Hippocampal formation (tissue), 2 donors: Measurements from ENCODE around the gene NXPH1.
A peak's percentile ranks its signal among the peaks of the same experiment; 100 is the strongest.
"Not testable (repeated sequence)": the region's sequence is repeated elsewhere in the genome, so short reads cannot be mapped to it uniquely, and the experiment has no call there.

Experiments used
- DNase-seq, 2 donors: peaks; one replicate each; lab custom pipeline; 2025; lab: John Stamatoyannopoulos, UW

NXPH1 gene

DNA sequence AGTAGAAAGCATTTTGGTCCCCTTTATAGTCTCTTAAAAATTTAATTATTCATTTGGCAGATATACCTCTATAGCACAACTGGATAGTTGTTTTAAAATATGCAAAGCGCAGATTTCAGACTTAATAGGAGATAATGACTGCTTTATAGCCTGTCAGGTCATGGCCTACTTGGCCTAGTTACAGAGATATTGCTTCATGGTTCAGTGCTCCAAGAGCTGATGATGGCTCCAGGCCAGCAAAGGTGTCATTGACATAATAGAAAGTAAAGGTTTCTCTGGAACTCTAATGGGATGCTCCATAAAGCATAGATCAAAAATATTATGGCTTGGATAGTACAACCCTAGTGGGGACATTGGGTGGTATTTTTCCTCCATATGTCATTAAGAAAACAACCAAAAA, 285.7 kb downstream of the NXPH1 start:
- no peak for DNase-seq

DNA sequence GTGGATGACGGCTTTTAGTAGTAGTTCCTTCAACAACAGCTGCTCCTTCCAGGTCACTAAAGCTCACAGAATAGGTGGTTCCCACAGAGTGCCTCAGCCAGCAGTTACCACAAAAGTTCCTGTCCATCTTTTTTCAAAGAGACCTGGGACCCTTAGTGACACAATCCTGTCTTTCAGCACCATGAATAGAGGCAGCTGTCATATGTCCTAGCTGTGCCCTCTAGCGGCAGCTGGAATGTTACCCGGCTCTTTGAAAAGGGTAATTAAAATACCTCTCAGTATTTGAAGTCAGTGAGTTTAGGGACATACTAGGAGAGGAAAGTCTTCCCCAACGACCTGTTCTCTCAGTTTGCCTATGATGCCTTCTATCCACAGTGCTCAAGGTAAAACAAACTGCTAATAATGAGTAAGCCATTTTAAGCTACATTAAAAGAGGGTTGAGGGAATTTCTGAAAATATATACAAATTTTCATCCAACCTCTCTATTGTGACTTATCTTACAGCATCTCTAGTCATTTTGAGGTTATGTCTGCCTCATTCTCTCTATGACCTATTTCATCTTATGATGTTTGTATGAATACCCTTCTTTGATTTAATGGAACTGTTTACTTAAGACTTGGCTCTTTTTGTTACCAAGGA, 290.8 kb downstream of the NXPH1 start:
- peak; percentile 12 to 43 for DNase-seq

DNA sequence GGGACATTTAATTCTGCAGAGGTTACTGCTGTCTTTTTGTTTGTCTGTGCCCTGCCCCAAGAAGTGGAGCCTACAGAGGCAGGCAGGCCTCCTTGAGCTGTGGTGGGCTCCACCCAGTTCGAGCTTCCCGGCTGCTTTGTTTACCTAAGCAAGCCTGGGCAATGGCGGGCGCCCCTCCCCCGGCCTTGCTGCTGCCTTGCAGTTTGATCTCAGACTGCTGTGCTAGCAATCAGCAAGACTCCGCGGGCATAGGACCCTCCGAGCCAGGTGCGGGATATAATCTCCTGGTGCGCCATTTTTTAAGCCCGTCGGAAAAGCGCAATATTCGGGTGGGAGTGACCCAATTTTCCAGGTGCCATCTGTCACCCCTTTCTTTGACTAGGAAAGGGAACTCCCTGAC, 298.3 kb downstream of the NXPH1 start:
- not testable (repeated sequence) for DNase-seq

DNA sequence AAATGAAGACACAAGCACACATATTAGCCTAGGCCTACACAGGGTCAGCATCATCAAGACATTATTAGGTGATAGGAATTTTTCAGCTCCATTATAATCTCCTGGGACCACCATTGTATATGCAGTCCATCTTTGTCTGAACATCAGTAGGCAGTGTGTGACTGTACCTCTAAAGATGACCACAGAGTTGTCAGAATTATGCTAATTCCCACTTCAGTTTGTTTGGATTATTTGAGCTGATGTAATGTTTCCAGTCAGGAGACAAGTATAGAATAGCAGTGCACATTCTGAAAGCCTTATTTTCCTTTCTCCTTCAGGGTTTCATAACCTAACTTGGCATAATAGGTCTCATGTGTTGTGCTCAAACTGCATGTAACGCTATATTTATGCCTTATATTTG, 306.4 kb downstream of the NXPH1 start:
- DNase-seq, result no peak

DNA sequence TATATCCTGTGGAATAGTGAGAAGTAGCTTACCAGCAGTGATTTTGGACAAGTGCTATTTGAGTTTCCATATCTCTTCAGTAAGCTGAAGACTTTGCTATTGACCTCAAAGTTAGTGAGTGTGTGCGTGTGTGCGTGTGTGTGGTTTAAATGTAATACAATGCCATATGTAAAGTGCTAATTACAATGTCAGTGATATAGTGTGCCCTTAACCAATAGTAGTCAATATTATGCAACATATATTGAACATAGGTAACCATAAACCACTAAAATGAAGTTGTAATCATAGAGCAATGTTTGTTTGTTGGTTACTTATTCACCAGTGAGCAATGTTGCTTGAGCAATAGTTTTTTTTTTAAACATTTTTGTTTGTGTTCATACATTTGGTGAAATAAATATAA, 309.4 kb downstream of the NXPH1 start:
- no peak for DNase-seq

DNA sequence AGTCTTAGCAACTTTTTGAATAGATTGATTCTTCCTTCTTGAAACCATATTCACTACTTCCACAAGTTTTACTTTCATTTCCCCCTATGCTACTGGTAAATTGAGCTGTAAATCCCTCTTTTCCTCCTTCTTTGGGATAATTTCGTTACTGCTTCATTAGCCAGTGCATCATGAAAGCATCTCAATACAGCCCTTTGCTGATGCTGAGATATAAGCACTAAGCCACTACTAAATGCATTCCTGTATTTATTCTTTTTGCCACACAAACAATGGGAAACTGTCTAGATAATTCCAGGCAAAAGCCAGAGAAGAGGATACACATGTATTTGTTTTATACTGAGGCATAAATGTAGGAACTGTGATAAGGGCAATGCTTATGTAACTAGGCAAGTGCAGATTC, 313.9 kb downstream of the NXPH1 start:
- DNase-seq, result no peak

DNA sequence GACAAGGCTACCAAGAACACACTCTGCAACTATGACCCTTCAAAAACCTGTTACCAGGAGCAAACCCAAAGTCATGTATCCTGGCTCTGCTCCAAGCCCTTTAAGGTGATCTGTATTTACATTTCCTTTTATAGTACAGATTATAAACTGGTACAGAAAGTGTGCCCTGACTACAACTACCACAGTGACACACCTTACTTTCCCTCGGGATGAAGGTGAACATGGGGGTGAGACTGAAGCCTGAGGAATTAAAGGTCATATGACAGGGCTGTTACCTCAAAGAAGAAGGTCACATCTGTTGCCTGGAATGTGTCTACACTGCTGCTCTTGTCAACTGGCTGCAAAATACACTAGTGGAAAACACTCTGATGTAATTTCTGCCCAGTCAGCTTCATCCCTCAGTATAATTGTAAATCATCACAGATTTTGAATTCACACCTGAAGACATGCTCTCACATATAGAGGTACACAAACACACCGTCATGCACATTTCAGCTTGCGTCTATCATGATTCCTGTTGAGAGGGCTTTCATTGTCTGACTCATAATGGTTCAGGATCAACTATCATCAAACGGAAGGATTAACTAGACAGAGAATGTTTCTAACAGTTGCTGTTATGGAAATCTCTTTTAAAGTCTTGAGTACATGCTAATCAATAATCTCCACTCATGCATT, 318.3 kb downstream of the NXPH1 start:
- no peak for DNase-seq

DNA sequence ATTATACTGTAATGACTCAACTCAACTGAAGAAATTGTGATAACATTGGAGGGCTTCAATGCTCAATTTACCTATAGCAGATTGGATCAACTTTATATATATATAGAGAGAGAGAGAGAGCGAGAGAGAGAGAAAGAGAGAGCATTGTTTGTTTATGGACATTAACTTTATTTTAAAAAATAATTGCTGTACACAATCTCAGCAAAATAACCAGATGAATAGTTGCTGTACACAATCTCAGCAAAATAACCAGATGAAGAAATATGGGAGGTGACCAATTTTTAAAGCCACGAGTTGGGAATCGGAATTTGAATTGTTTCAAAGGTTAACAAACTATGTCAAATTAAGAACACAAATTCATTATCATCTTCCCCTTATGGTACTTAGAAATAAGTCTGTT, 319.9 kb downstream of the NXPH1 start:
- no peak for DNase-seq

DNA sequence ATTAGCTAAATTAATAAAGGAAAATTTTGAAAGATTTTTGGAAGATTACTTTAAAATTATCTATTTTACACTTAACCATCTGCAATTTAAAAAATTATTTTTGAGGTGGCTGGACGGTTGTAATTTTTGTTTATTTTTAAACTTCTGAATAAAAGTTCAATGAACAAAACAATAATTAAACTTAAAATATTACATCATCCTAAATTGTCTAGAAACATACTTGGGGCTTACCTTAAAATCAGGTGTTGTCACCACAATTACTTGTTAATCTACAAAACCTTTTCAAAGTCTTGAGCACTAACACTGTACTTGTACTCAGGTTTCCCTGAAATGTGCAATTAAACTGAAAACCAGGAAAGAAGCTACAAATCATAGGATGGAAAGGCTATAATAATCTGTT, 328.3 kb downstream of the NXPH1 start:
- DNase-seq, result no peak

DNA sequence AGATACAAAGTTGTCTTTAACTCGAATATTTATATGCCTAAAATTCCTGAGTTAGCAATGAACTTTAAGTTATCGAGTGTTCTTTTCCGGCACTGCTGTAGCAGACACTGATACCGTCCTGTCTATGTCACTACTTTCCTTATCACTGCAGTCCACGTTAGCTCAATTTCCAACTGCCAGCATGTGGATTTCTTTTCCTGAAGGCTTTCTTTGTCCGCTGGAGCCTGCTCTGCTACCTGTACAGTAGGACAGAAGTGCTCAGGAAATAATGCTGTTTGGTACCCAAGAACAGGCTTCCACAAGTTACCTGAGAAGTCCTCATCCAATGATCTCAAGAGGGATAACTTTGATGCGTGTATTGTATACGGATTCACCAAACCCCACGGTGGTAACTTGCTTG, 329.4 kb downstream of the NXPH1 start:
- DNase-seq, result no peak

DNA sequence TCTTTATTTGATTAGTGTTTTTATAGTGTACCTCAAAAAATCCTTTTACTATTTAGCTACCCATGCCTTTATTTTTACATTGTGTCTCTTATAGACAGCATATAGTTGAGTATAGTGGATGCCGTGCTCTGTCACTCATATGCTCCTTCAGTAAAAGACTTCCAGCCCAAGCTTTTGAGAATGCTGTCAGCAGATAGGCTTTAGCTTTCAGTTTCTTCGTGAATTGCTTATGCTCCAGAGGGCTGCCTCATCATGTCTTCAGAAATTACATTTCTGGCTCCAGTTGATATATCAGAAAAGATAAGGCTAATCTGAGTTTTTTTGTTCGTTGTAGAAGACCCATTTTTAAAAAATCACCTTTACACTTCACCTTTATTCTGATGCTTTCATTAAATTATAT, 332.0 kb downstream of the NXPH1 start:
- no peak for DNase-seq

DNA sequence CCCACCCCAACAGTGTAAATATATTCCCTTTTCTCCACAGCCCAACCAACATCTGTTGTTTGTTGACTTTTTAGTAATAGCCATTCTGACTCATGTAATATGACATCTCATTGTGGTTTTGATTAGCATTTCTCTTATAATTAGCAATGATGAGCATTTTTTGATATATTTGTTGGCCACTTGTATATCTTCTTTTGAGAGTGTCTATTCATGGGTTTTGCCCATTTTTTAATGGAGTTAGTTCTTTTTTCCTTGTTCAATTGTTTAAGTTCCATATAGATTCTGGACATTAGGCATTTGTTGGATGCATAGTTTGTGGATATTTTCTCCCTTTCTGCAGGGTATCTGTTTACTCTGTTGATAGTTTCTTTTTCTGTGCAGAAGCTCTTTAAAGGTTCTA, 340.1 kb downstream of the NXPH1 start:
- DNase-seq, result no peak

DNA sequence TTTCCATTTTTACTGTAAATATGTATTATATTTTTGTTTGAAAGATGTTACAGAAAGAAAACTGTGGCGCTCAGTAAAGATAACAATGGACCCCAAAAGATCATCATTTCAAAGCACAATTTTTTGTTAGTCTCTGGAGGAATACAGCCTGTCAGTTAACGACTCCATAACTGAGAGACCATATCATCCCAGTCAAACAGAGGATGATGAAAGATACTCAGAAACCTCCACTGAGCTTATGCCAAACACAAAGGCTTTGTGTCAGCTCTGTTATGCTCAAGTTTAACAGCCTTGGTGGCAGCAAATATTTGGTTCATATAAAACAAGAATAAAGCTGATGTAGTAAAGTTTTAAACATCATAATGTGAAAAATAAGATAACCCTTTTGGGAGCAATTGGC, 345.1 kb downstream of the NXPH1 start:
- DNase-seq, result no peak

DNA sequence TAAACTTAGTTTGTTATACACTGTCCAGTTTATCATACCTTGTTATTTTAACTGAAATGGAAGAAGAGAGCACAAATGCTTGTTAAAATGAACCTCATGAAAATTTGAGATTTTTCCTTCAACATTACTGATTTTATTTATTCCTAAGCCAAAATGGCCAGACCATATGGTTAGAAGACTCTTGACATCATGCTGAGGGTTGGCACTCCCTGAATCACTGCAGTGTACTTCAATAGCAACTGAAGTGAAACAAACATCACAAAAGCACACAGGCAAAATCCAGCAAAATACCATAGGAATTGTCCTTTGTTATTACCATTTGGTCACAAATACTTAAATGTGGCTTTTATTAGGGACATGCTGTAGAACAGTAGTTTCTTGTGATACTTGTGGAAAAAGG, 347.8 kb downstream of the NXPH1 start:
- no peak for DNase-seq

DNA sequence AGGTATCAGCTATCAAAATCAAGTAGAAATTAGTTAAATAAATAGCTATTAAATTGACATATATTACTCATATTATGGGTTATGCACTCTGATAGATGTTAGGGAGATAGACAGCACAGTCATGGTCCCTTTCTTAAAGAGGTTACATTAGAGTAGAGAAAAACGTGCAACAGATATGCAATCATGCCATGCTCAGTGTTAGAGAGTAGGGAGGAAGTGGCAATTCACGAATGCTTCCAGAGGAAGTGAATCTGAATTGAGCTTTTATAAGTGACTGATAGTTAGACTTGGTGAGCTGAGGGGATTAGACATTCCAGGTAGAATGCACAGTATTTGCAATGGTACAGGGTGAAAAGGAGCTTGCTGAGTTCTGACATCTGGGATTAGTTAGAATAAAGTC, 349.8 kb downstream of the NXPH1 start:
- DNase-seq, result no peak

DNA sequence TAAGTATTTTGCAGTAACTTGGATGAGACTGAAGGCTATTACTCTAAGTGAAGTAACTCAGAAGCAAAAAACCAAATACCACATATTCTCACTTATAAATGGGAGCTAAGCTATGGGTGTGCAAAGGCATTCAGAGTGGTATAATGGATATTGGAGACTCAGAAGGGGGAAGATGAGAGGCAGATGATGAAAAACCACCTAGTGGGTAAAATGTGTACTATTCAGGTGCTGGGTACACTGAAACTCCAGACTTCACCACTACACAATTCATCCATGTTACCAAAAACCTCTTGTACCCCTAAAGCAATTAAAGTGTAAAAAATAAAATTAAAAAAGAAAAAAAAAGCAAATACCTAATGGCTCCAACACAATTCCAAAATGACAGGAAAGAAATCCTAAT, 351.7 kb downstream of the NXPH1 start:
- DNase-seq, result no peak

DNA sequence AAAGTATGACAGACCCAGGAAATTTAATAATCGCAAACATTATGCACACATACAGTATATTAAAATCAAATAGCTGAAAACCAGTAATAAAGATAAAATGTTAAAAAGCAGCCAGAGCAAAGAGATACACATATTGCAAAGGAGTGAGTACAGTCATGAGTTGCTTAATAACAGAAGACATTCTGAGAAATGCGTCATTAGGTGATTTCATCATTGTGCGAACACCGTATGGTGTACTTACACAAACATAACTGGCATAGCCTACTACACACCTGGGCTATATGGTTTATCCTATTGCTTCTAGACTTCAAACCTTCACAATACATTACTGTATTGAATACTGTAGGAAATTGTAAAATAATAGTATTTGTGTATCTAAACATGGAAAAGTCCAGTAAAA, 367.6 kb downstream of the NXPH1 start:
- no peak for DNase-seq
